ENCODE results near the gene MPIG6B. TPM values are rescaled to one million over a fixed set of nuclear protein-coding genes. Genes with fewer than 3 reads are reported as not detected.
A peak's percentile ranks its signal among the peaks of the same experiment; 100 is the strongest.

The MPIG6B gene
- total RNA-seq, 1 experiment from 2014 or later: not detected

- Histone ChIP-seq H3K18ac (ENCODE audit: insufficient read length, low read depth, low read length) (peak within 1 kb of the TSS; percentile 94), H2AFZ (ENCODE audit: low read length) (peak within 1 kb of the TSS; percentile 43), H2BK5ac (ENCODE audit: insufficient read length, low read length) (no peak within 1 kb of the TSS), H2BK12ac (ENCODE audit: insufficient read length, low read depth, low read length) (no peak within 1 kb of the TSS), H4K5ac (ENCODE audit: insufficient read length, low read depth, low read length) (no peak within 1 kb of the TSS), H3K4me1 (ENCODE audit: insufficient read depth, low read length) (peaks cover 4% of the 10 kb centered on the region; the same call in 1 of the 2 replicates), H3K79me1 (ENCODE audit: insufficient read depth, low read depth, low read length, poor library complexity, severe bottlenecking) (peaks cover 6% of the 10 kb centered on the region), H3K9me3 (ENCODE audit: control insufficient read depth, low read depth, low read length) (no peaks in the 10 kb centered on the region), H3K27me3 (ENCODE audit: insufficient read depth, low read length) (no peaks in the 10 kb centered on the region), H3K79me2 (ENCODE audit: insufficient read depth, low read length) (peaks cover 2% of the 10 kb centered on the region; the same call in 1 of the 2 replicates), H4K20me1 (ENCODE audit: control insufficient read depth, insufficient read depth, insufficient read length) (no peaks in the 10 kb centered on the region), H2AK5ac (ENCODE audit: insufficient read length, low read length) (no peak within 1 kb of the TSS), H2BK20ac (ENCODE audit: low read depth, low read length, poor library complexity, severe bottlenecking) (no peak within 1 kb of the TSS), H3K4me2 (ENCODE audit: insufficient read depth, insufficient read length, low read length) (peak within 1 kb of the TSS; percentile 91), H3T11ph (ENCODE audit: low read length) (no peak within 1 kb of the TSS), H2BK15ac (ENCODE audit: low read depth, low read length) (no peak within 1 kb of the TSS), H3K56ac (ENCODE audit: insufficient read length, low read depth, low read length) (no peak within 1 kb of the TSS), H3K4ac (ENCODE audit: low read depth, low read length) (no peak within 1 kb of the TSS; the same call in 1 of the 2 replicates), H3K14ac (ENCODE audit: insufficient read depth, low read length) (peak within 1 kb of the TSS; percentile 81), H2BK120ac (ENCODE audit: low read depth, low read length, poor library complexity, severe bottlenecking) (no peak within 1 kb of the TSS), H3K23me2 (ENCODE audit: insufficient read length, low read depth, low read length, poor library complexity, severe bottlenecking) (peaks cover 6% of the 10 kb centered on the region), H3K9ac (ENCODE audit: extremely low read depth, insufficient read length, low read length) (peak within 1 kb of the TSS; percentile 79), H3K27ac (ENCODE audit: insufficient read length, low read depth, low read length) (no peak within 1 kb of the TSS), H3K23ac (ENCODE audit: insufficient read length, low read depth, low read length) (no peak within 1 kb of the TSS), H4K8ac (replicated peaks; ENCODE audit: insufficient read length, low read depth, low read length) (no peak within 1 kb of the TSS), H4K91ac (ENCODE audit: insufficient read length, low read depth, low read length) (no peak within 1 kb of the TSS)
- H3K9me3 Mint-ChIP-seq: no peaks in the 10 kb centered on the region; a peak in 1 of 5 replicates
- H3K36me3 Mint-ChIP-seq (ENCODE audit: insufficient read depth in 1 of 3, low read depth in 3 of 3): peaks cover 0 to 18% (median 4%) of the 10 kb centered on the region in 3 experiments; a peak in 4 of 7 replicates
- peak within 1 kb of the TSS; percentile 91 to 96 (median 96) for H3K27ac Mint-ChIP-seq
- H3K4me3 Mint-ChIP-seq: peak within 1 kb of the TSS; percentile 96 to 98
- WGBS (ENCODE audit: extremely low coverage, insufficient read length, low lambda C conversion rate): no CpG with 5 or more reads among the region's 54 CpGs
- no peak for TF ChIP-seq CTCF (conservative IDR thresholded peaks at IDR 0.05)
- peak; percentile 99 for DNase-seq
- H3K4me1 Mint-ChIP-seq: peaks cover 11% of the 10 kb centered on the region in 2 experiments
- H3K27me3 Mint-ChIP-seq (ENCODE audit: low read depth): peaks cover 1% of the 10 kb centered on the region; the same call in 1 of the 2 replicates
These were observed 20.1 kb upstream of the MPIG6B start, which contains the start of gene ABHD16A for GRCh38 chr6:31702819-31703716. ABHD16A (minus strand) TSS chr6:31703324; CDS start chr6:31703281, 43 bp downstream.
